HCT116 (cell line): Measurements from ENCODE around the gene GRID2. TPM values are rescaled to one million over a fixed set of nuclear protein-coding genes. Genes with fewer than 3 reads are reported as not detected.

Source experiments
- ATAC-seq: fragments of 200-7000 bp; cut with Tn5 transposase; 2 replicates; pipeline ENCODE4 v1.9.1; 2020; ENCODE audit warnings: mild to moderate bottlenecking, moderate library complexity
- BruUV-seq: library from RNA; stranded (reverse); fragments of 400-500 nt; replicated peaks from 2 replicates; lab custom pipeline; 2021; lab: Mats Ljungman, UMichigan
- CTCF ChIA-PET: fragments of 300-600 bp; sonication (Branson Sonifier 250); formaldehyde crosslinking; loops from one replicate; lab custom pipeline; 2021; ENCODE audit warnings: antibody characterized with exemption; lab: Charles Lee
- POLR2A ChIA-PET: fragments of 300-600, 350-600 bp; sonication (Branson Sonifier 250); formaldehyde crosslinking; loops from one replicate; lab custom pipeline; 2021; ENCODE audit warnings: antibody characterized with exemption; lab: Charles Lee
- RAD21 ChIA-PET, 2 experiments: fragments of 300-600 bp; sonication (Branson Sonifier 250); formaldehyde crosslinking; loops; one replicate each; lab custom pipeline; 2023; ENCODE audit warnings: low total read pairs in 2 of 2; ENCODE audit not compliant: uncharacterized antibody in 2 of 2, unreplicated experiment in 2 of 2, low non-redundant PET in 1 of 2; lab: Charles Lee
- DNase-seq: peaks from one replicate; pipeline ENCODE4 v3.0.0-alpha.2; 2010; ENCODE audit warnings: low read depth, low spot score
- H2AFZ ChIP-seq: fragments of 200-600 bp; shearing (Covaris generic), sonication (generic); 2 replicates; pipeline ENCODE4 v1.6.1; 2017; ENCODE audit warnings: low read depth, mixed run types, mixed read lengths, antibody characterized with exemption, low read length; ENCODE audit not compliant: poor library complexity, severe bottlenecking
- H3K27ac ChIP-seq: 2 replicates; pipeline ENCODE4 v1.5.1; 2012; ENCODE audit warnings: low read depth, low read length
- H3K27me3 ChIP-seq: fragments of 200-600 bp; sonication (generic); 2 replicates; pipeline ENCODE4 v1.6.1; 2016; ENCODE audit warnings: mixed run types, low read length, mixed read lengths; ENCODE audit not compliant: insufficient read depth
- H3K36me3 ChIP-seq, 2 experiments: fragments of 200-500 bp in 1 of 2; fragments of 200-600 bp in 1 of 2; sonication (Bioruptor generic) in 1 of 2; sonication (generic) in 1 of 2; 2 replicates each; pipeline versions ENCODE4 v1.5.1 to v1.6.1; 2014 to 2016; ENCODE audit warnings: low read length in 2 of 2, inconsistent platforms in 1 of 2, mixed read lengths in 1 of 2, mixed run types in 1 of 2; ENCODE audit not compliant: insufficient read depth in 2 of 2, control insufficient read depth in 1 of 2
- H3K4me1 ChIP-seq, 2 experiments: fragments of 200-600 bp in 1 of 2; sonication (generic) in 1 of 2; 2 replicates each; pipeline versions ENCODE4 v1.5.1 to v1.6.1; 2012 to 2017; ENCODE audit warnings: low read length in 2 of 2, inconsistent platforms in 1 of 2, mild to moderate bottlenecking in 1 of 2, mixed read lengths in 1 of 2, mixed run types in 1 of 2, moderate library complexity in 1 of 2; ENCODE audit not compliant: insufficient read depth in 2 of 2, control insufficient read depth in 1 of 2
- H3K4me2 ChIP-seq: fragments of 200-600 bp; sonication (generic); 2 replicates; pipeline ENCODE4 v1.6.1; 2017; ENCODE audit warnings: mixed run types, low read length, mixed read lengths
- H3K4me3 ChIP-seq, 2 experiments: fragments of 200-600 bp in 1 of 2; sonication (generic) in 1 of 2; replicated peaks in 1 of 2; 2 replicates each; pipeline ENCODE4 v1.5.1; 2011 to 2016; ENCODE audit warnings: low read length in 2 of 2, control low read depth in 1 of 2, low read depth in 1 of 2, mild to moderate bottlenecking in 1 of 2, mixed read lengths in 1 of 2, mixed run types in 1 of 2
- H3K79me2 ChIP-seq: fragments of 200-600 bp; sonication (generic); 2 replicates; pipeline ENCODE4 v1.6.1; 2017; ENCODE audit warnings: mild to moderate bottlenecking, mixed run types, low read length, moderate library complexity, mixed read lengths; ENCODE audit not compliant: insufficient read depth
- H3K9ac ChIP-seq: fragments of 200-600 bp; sonication (generic); 2 replicates; pipeline ENCODE4 v1.6.1; 2016; ENCODE audit warnings: low read length, mixed read lengths
- H3K9me2 ChIP-seq: fragments of 200-600 bp; sonication (generic), shearing (Covaris generic); 2 replicates; pipeline ENCODE4 v1.6.1; 2017; ENCODE audit warnings: mixed run types, mild to moderate bottlenecking, moderate library complexity; ENCODE audit not compliant: insufficient read depth
- H3K9me3 ChIP-seq, 2 experiments: fragments of 200-500 bp in 1 of 2; fragments of 200-600 bp in 1 of 2; sonication (Bioruptor generic) in 1 of 2; sonication (generic) in 1 of 2; 2 replicates each; pipeline ENCODE4 v1.6.1; 2014 to 2017; ENCODE audit warnings: low read length in 2 of 2, mixed read lengths in 2 of 2, inconsistent platforms in 1 of 2, low read depth in 1 of 2, mild to moderate bottlenecking in 1 of 2, mixed run types in 1 of 2, moderate library complexity in 1 of 2; ENCODE audit not compliant: control insufficient read depth in 1 of 2, insufficient read depth in 1 of 2
- H4K20me1 ChIP-seq: fragments of 200-600 bp; sonication (generic), shearing (Covaris generic); 2 replicates; pipeline ENCODE4 v1.6.1; 2017; ENCODE audit warnings: mixed run types, mild to moderate bottlenecking, moderate library complexity; ENCODE audit not compliant: insufficient read depth
- CBX3 ChIP-seq: IDR thresholded peaks from 2 replicates; pipeline ENCODE4 v1.6.1; 2012; ENCODE audit warnings: low read depth
- CEBPB ChIP-seq: IDR thresholded peaks from 2 replicates; pipeline ENCODE4 v1.6.1; 2012; ENCODE audit warnings: low read depth
- EGR1 ChIP-seq: IDR thresholded peaks from 2 replicates; pipeline ENCODE4 v1.6.1; 2012; ENCODE audit warnings: low read depth
- ELF1 ChIP-seq: IDR thresholded peaks from 2 replicates; pipeline ENCODE4 v1.6.1; 2012; ENCODE audit warnings: low read depth, borderline replicate concordance
- EZH2 ChIP-seq: fragments of 200-600 bp; sonication (generic); IDR thresholded peaks from 2 replicates; pipeline ENCODE4 v1.6.1; 2017; ENCODE audit warnings: antibody characterized with exemption, mixed run types
- EZH2phosphoT487 ChIP-seq: fragments of 200-600 bp; IDR thresholded peaks from 2 replicates; pipeline ENCODE4 v1.6.1; 2018; ENCODE audit warnings: antibody characterized with exemption, borderline replicate concordance
- FOSL1 ChIP-seq: IDR thresholded peaks from 2 replicates; pipeline ENCODE4 v1.6.1; 2012; ENCODE audit warnings: low read depth
- JUND ChIP-seq: IDR thresholded peaks from 2 replicates; pipeline ENCODE4 v1.6.1; 2012
- SP1 ChIP-seq: IDR thresholded peaks from 2 replicates; pipeline ENCODE4 v1.6.1; 2012; ENCODE audit warnings: low read depth
- SRF ChIP-seq: IDR thresholded peaks from 2 replicates; pipeline ENCODE4 v1.6.1; 2012; ENCODE audit warnings: low read depth
- YY1 ChIP-seq: IDR thresholded peaks from 2 replicates; pipeline ENCODE4 v1.6.1; 2011; ENCODE audit warnings: low read length, low read depth, moderate library complexity, mild to moderate bottlenecking; ENCODE audit not compliant: insufficient replicate concordance; ENCODE audit errors: extremely low read depth
- ZNF274 ChIP-seq: fragments of 200-500 bp; sonication (Bioruptor generic); IDR thresholded peaks from 2 replicates; pipeline ENCODE4 v1.6.1; 2014; ENCODE audit warnings: mild to moderate bottlenecking, low read depth, low read length, inconsistent platforms
- intact Hi-C: fragments of 100-400 bp; cut with micrococcal nuclease; formaldehyde crosslinking; loops from 2 replicates; pipeline ENCODE4 v1.10.0; 2022
- total RNA-seq: library from RNA; stranded (reverse); gene quantifications from one replicate; pipeline ENCODE4 v1.2.1, GENCODE V29; 2021; ENCODE audit not compliant: unreplicated experiment
- TF ChIP-seq, protein P1 (sequence below), 3 experiments: fragments of 200-600 bp in 1 of 3; sonication (generic) in 1 of 3; IDR thresholded peaks in 2 of 3; conservative IDR thresholded peaks in 1 of 3; 2 replicates each; pipeline ENCODE4 v1.5.1; 2012 to 2017; ENCODE audit warnings: low read depth in 2 of 3, low read length in 2 of 3, antibody characterized with exemption in 1 of 3, borderline replicate concordance in 1 of 3, control low read depth in 1 of 3, mild to moderate bottlenecking in 1 of 3, mixed read lengths in 1 of 3, mixed run types in 1 of 3, moderate library complexity in 1 of 3; ENCODE audit not compliant: insufficient read depth in 1 of 3
- TF ChIP-seq, protein P2 (sequence below): IDR thresholded peaks from 2 replicates; pipeline ENCODE4 v1.6.1; 2012
- TF ChIP-seq, protein P3 (sequence below): IDR thresholded peaks from 2 replicates; pipeline ENCODE4 v1.6.1; 2012
- TF ChIP-seq, protein P4 (sequence below): IDR thresholded peaks from 2 replicates; pipeline ENCODE4 v1.6.1; 2011; ENCODE audit warnings: mild to moderate bottlenecking, low read length, moderate library complexity; ENCODE audit not compliant: insufficient replicate concordance; ENCODE audit errors: extremely low read depth

The GRID2 gene
- total RNA-seq, 1 experiment from 2014 or later, result not detected

DNA sequence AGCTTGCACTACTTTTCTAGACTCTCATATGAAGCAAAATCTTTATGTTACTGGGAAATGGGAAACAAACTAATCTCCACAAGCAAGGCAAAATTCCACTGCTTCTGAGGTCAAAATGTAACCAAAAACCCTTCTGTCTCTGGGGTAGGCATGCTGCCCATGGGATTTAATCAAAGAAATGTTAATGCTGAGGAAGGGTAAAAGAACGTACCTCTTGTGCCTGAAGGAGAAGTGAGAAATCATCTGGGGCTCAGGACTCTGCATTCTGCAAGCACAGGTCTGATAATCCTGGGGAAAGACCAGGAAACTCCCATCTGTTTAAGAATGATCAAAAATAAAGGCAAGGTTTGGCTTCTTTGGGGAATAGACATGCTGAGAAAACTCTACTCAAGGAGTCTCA, 184.7 kb downstream of the GRID2 start:
- ChIA-PET CTCF (no interaction called here), RAD21 (no interaction called here), POLR2A (no interaction called here)
- H3K9me2 ChIP-seq, result no peaks in the 10 kb centered on the region
- H2AFZ ChIP-seq, result no peak overlapping the region
- intact Hi-C loops, result no loop called here
- ATAC-seq, result no peak
- no peak for DNase-seq
- H3K27me3 ChIP-seq, result no peaks in the 10 kb centered on the region
- H3K9me3 ChIP-seq, result no peaks in the 10 kb centered on the region
- no peaks in the 10 kb centered on the region for H4K20me1 ChIP-seq
- H3K4me2 ChIP-seq, result no peak overlapping the region
- no peaks in the 10 kb centered on the region for H3K36me3 ChIP-seq
- H3K4me1 ChIP-seq, result no peaks in the 10 kb centered on the region
- no peak overlapping the region for H3K27ac ChIP-seq
- H3K4me3 ChIP-seq, result no peak overlapping the region
- no peak overlapping the region for H3K9ac ChIP-seq
- no peak for TF ChIP-seq YY1
- TF ChIP-seq, protein P1, sequence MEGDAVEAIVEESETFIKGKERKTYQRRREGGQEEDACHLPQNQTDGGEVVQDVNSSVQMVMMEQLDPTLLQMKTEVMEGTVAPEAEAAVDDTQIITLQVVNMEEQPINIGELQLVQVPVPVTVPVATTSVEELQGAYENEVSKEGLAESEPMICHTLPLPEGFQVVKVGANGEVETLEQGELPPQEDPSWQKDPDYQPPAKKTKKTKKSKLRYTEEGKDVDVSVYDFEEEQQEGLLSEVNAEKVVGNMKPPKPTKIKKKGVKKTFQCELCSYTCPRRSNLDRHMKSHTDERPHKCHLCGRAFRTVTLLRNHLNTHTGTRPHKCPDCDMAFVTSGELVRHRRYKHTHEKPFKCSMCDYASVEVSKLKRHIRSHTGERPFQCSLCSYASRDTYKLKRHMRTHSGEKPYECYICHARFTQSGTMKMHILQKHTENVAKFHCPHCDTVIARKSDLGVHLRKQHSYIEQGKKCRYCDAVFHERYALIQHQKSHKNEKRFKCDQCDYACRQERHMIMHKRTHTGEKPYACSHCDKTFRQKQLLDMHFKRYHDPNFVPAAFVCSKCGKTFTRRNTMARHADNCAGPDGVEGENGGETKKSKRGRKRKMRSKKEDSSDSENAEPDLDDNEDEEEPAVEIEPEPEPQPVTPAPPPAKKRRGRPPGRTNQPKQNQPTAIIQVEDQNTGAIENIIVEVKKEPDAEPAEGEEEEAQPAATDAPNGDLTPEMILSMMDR (IDR thresholded peaks at IDR 0.05 in 2 of 3, conservative IDR thresholded peaks at IDR 0.05 in 1 of 3; ENCODE audit: borderline replicate concordance in 1 of 3, insufficient read depth in 1 of 3, low read depth in 2 of 3, low read length in 2 of 3), result no peak
- TF ChIP-seq, protein P2, sequence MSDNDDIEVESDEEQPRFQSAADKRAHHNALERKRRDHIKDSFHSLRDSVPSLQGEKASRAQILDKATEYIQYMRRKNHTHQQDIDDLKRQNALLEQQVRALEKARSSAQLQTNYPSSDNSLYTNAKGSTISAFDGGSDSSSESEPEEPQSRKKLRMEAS, result no peak
- TF ChIP-seq CBX3, result no peak
- TF ChIP-seq, protein P3, sequence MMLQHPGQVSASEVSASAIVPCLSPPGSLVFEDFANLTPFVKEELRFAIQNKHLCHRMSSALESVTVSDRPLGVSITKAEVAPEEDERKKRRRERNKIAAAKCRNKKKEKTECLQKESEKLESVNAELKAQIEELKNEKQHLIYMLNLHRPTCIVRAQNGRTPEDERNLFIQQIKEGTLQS, result no peak
- no peak for TF ChIP-seq EZH2phosphoT487
- TF ChIP-seq ELF1, result no peak
- no peak for TF ChIP-seq ZNF274
- TF ChIP-seq SP1, result no peak
- no peak for TF ChIP-seq EGR1
- TF ChIP-seq JUND, result no peak
- TF ChIP-seq FOSL1, result no peak
- no peak for TF ChIP-seq SRF
- TF ChIP-seq, protein P4, sequence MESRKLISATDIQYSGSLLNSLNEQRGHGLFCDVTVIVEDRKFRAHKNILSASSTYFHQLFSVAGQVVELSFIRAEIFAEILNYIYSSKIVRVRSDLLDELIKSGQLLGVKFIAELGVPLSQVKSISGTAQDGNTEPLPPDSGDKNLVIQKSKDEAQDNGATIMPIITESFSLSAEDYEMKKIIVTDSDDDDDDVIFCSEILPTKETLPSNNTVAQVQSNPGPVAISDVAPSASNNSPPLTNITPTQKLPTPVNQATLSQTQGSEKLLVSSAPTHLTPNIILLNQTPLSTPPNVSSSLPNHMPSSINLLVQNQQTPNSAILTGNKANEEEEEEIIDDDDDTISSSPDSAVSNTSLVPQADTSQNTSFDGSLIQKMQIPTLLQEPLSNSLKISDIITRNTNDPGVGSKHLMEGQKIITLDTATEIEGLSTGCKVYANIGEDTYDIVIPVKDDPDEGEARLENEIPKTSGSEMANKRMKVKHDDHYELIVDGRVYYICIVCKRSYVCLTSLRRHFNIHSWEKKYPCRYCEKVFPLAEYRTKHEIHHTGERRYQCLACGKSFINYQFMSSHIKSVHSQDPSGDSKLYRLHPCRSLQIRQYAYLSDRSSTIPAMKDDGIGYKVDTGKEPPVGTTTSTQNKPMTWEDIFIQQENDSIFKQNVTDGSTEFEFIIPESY, result no peak
- TF ChIP-seq CEBPB, result no peak
- no peak for TF ChIP-seq EZH2
- H3K79me2 ChIP-seq, result no peaks in the 10 kb centered on the region
- no TSS peak for BruUV-seq
